ENCODE measurements around the gene BICRAL.
"Not testable (repeated sequence)": the region's sequence is repeated elsewhere in the genome, so short reads cannot be mapped to it uniquely, and the experiment has no call there.

Gene BICRAL

DNA sequence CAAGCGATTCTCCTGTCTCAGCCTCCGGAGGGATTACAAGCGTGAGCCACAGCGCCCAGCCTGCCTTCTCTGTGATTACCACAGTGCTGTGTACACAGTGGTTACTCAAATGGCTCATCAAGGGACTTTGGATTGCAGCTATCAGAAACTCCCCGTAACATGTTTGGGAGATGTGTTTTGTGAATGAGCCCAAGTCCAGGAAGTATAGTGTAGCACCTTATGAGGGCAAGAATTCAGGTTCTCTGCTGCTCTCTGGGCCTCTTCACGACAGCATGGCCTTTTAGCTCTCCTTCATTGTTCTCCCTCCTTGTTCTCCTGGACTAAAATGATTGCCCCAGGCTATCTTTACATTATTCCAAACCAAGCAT, 63.5 kb downstream of the BICRAL start:
- DNase-seq (ENCODE audit: low spot score), result no peak

DNA sequence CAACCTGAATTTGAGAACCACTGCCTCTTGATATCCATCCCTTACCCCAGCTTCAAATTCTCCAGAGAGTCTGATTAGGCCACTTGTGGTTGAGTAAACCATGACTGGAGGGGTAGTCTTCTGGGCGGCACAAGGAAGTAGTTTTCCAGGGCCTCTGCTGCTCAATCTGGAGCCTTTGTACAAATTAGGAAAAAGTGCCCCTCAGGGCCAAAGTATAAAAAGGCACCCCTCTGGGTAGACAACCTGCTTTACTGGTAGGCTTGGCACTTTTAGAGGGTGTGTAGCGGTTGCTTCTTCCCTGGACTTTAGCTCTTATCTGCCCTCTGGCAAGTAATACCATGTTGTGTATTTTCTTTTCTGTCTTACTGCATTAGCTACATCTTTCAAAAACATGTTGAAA, 64.7 kb downstream of the BICRAL start:
- no peak for DNase-seq (ENCODE audit: low spot score)

DNA sequence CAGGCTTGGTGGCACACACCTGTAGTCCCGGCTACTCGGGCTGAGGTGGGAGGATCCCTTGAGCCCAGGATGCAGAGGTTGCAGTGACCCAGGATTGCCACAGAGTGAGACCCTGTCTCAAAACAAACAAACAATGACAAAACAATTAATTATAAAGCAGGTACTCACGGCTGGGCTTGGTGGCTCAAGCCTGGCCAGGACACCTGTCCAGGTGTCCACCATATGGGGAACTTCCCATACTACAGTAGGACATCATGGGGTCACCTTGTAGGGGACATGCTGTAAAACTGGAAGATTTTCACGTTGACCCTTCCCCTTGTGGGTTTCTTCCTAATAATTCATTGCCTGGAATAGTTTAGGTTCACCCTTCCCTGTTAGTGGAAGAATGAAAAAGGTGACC, 66.8 kb downstream of the BICRAL start:
- DNase-seq (ENCODE audit: low spot score), result no peak

DNA sequence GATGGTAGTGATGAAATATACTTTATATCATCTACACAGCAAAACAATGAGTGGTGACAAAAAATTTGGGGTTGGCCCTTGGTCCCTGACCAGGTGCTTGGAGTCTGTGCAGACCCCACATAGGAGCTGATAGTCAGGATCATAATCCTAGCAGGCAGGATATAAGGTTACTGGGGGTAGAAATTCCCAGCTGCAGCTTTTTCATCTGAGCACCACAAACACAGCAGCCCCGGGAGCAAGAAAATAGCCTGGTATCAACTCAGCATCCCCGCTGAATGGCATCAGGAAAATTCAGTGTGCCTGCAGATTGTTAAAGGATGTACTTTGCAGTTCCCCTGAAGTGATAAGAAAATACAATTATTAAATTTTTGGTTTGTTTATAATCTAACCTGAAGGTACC, 69.7 kb downstream of the BICRAL start:
- DNase-seq (ENCODE audit: low spot score), result no peak

DNA sequence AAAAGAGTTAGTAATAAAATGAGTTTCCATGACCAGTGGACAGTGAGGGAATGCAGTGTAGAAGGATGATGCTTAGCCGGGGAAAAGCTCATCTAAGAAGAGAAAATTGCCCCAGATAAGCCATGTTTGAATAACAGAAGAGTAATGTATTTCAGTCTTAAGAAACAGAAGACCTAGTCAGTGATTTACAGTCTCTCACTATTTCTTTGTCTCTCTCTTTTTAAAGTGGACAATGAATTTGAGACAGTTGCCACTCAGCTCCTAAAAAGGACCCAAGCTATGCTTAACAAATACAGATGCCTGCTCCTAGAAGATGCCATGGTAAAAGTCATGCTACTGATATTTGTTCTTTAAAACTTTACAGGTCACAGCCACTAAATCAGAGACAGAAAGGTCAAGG, 78.2 kb downstream of the BICRAL start:
- no peak for DNase-seq (ENCODE audit: low spot score)

DNA sequence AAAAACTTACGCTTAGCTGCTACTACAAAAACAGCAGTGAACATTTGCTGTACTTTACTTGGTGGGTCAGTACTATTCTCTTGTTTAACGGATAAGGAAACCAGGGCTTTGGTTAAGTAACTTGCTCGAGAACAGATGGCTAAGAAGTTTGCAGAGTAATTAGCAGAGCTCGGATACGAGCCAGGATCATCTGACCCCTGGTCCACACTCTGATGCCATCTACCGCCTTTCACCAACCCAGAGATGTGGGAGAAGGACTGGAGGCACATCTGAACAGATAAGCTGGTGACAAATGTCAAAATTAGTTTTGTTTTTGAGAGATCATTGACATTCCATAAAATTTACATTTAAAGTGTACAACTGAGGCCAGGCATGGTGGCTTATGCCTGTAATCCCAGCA, 78.6 kb downstream of the BICRAL start:
- DNase-seq (ENCODE audit: low spot score), result no peak

DNA sequence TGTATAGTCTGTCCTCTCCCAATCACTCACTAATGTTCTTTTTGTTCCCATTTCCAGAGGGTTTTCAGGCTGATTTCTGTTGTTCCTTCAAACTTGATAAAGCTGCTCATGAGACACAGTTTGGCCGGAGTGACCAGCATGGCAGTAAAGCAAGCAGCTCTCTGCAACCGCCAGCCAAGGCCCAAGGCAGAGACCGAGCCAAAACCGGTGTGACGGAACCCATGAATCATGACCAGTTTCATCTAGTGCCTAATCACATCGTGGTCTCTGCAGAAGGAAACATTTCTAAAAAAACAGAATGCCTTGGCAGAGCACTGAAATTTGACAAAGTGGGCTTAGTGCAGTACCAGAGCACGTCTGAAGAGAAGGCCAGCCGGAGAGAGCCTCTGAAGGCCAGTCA, 82.8 kb downstream of the BICRAL start:
- no peak for DNase-seq (ENCODE audit: low spot score)

DNA sequence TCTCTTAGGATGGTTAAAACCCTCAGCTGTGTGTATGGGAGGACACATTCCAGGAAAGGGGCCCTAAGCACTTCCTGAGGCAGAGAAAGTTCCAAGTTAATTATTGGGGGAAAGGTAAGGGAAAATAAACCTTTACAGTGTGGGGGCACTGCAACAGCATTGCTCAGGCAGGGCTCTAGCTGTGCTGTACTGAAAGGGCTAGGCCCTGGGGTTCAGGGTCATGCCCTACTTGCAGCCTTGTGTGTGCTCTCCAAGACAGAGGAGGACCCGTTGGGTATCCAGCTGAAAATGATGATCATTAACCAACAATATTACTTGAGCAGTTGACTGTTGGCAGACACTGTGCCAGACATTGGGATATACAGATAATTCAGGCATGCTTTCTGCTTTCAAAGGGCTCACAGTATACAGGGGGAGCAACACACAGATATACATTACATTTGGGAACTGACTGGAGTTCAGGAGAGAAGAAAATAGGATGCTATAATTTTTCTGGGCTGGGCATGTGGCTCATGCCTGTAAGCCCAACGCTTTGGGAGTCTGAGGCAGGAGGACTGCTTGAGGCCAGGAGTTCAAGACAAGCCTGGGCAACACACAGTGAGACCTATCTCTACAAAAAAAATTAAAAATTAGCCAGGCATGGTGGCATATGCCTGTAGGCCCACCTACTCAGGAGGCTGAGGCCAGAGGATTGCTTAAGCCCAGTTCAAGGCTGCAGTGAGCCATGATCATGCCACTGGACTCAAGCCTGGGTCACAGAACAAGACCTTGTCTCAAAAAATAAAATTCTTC, 88.5 kb downstream of the BICRAL start:
- no peak for DNase-seq (ENCODE audit: low spot score)

DNA sequence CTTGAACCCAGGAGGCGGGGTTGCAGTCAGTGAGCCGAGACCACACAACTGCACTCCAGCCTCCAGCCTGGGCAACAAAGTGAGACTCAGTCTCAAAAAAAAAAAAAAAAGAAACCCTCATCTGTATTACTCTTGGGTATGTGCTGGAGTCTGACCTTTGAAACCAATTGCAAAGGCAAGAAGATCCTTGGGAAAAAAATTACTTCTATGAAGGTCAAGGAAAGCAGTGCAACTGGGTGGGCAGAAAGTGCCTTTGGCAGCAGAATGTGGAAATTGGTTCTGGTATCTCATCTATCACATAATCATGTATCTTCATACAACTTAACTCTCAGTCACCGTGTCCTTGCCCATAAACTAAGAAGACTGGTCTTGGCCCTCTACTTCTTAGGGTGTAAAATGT, 89.9 kb downstream of the BICRAL start:
- DNase-seq (ENCODE audit: low spot score), result no peak

DNA sequence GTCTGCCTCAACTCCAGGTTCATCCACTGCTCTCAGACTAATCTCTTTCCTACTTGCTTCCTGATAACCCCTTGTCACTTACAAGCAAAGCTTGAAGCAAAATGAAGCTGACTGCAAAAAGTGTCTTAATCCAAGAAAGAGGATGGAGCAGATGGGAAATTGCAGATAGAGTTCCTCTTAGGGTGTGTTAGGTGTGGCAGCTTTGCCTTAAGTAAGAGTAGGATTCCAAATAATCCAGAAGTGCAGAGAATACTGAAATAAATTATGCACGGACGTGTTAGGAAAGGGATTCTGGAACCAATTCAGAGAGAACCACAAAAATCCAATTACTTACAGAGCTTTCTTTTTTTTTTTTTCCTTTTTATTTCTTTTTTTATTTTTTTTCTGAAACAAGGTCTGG, 91.5 kb downstream of the BICRAL start:
- DNase-seq (ENCODE audit: low spot score), result no peak

DNA sequence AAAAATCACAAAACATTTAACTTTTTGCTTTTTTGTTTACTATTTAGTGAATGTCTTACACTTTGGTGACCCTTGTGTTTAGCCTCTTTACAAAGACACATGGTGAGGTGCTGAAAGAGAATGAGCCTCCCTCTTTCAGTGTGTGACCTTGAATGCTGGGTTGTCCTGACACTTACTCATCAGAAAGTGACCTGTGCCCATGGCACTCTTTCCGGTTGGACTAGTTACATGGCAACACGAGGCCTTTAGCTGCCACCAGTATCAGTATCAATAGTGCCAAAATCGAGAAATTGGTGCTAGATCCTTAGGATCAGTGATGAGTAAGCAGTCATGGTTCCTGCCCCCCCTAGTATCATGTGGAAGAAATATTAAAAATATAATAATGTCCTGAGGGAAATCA, 95.8 kb downstream of the BICRAL start:
- no peak for DNase-seq (ENCODE audit: low spot score)

DNA sequence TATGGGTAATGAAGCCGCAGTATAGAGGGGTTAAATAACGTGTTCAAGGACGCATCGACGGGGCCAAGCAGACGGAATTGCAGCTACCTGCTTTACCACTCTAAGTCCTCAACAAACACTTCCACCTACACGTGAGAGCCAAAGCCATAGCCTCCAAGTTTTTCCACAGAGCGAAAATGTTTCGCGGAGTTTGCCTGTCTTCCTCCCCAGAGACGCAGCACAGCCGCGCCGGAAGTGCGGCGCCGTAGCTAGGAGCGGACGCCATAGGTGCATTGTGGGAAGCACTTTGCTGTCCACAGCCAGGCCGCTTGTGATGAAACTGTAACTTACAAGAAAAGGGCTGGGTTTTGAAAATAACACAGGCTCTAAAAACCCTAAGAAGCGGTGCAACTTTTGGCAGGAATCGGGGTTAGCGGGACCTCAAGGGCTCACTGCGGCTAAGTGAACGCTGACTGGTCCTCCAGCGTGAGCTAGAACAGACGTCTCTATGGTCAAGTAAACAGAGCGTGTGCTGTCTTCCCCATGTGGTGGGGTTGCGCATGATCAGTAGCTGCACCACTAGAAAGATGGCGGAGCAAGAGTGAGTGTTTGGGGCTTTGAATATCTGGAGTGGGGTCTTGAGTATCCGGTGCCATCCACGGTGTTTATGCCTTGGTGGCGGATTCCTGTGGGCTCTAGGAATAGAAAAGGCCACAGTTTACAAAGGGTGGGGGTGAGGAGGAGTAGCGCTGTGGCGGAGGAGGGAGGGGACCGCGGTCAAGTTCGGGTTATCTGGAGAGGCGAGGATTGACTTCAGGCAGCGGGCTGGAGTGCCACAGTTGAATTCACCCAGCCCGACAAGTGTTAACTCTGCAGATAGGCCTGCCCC, 97.8 kb downstream of the BICRAL start, which contains the start of gene RPL7L1:
Gene RPL7L1, plus strand, starts transcription at position 245 of the 868 bp plus-strand sequence. Its CDS starts 295 bp downstream, at position 540.
- DNase-seq (ENCODE audit: low spot score), result peak; percentile 95

DNA sequence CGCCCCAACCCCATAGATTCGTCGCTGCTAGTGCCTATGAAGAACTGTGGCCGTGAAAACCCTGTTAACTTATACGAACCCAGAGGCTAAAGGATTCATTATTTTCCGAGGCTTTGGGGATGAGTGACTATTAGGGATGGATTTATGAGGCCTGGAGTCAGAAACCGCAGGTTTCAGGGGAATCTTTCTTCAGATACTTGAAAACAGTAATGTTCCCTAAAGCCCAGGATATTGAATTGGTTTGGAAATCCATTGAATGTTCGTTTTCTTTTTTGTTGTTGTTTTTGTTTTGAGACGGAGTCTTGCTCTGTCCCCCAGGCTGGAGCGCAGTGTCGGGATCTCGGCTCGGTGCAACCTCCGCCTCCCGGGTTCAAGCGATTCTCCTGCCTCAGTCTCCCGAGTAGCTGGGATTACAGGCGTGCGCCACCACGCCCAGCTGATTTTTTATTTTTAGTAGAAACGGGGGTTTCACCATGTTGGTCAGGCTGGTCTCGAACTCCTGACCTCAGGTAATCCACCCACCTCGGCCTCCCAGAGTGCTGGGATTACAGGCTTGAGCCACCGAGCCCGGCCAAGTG, 98.5 kb downstream of the BICRAL start:
- DNase-seq (ENCODE audit: low spot score), result not testable (repeated sequence)

DNA sequence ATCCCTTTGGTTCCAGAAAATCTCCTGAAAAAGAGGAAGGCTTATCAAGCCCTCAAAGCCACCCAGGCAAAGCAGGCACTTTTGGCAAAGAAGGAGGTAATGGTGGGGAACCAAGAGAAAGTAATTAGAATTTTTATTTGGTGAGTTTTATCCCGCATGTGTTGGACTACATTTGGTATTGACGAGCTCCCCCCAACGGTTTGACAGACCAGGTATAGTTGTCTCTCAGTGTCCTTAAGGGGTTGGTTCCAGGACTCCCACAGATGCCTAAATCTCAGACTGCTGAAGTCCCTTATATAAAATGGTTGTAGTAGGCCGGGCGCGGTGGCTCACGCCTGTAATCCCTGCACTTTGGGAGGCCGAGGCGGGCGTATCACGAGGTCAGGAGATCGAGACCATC, 99.0 kb downstream of the BICRAL start:
- DNase-seq (ENCODE audit: low spot score), result not testable (repeated sequence)

DNA sequence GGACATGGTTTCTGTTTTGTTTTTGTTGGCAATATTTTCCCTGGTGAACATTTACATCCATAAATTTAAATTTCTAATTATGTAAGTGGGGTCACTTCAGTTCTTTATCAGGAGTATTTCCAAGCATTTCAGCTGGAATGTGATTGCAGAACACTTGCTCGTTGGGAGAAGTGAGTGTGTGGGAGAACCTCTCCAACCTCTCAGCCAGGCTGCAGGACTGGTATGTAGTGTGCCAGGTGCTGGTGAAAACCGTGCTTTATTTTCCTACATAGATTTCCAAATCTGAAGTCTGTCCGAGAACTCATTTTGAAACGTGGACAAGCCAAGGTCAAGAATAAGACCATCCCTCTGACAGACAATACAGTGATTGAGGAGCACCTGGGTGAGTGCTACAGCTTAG, 103.8 kb downstream of the BICRAL start:
- no peak for DNase-seq (ENCODE audit: low spot score)

DNA sequence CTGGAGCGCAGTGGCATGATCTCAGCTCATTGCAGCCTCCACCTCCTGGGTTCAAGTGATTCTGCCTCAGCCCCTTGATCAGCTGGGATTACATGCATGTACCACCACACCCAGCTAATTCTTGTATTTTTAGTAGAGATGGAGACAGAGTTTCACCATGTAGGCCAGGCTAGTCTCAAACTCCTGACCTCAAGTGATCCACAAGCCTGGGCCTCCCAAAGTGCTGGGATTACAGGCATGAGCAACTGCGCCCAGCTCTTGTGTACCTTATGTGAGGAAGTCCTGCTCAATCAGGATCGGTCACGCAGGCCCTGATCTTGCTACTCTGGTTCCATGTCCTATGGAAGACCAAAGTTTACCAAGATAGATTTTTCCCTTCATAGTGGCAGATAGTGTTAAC, 106.3 kb downstream of the BICRAL start:
- DNase-seq (ENCODE audit: low spot score), result not testable (repeated sequence)

DNA sequence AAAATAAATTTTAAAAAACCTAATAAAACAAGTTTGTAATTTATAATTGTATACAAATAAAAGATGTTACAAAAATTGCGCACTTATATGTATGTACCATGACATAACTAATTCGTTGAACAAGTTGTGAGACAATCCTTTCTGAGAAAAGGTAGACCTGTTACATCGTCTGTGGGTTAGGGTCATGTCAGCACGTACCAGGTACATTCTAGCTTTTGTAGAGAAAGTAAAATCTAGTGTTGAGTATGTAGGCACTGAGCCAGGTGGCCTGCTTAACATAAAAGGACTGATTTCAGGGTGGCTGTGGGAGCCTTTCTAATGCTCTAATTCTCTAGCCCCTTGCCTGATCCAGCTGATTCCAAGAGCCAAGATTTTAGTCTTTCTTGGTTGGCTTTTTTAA, 108.0 kb downstream of the BICRAL start:
- DNase-seq (ENCODE audit: low spot score), result no peak

DNA sequence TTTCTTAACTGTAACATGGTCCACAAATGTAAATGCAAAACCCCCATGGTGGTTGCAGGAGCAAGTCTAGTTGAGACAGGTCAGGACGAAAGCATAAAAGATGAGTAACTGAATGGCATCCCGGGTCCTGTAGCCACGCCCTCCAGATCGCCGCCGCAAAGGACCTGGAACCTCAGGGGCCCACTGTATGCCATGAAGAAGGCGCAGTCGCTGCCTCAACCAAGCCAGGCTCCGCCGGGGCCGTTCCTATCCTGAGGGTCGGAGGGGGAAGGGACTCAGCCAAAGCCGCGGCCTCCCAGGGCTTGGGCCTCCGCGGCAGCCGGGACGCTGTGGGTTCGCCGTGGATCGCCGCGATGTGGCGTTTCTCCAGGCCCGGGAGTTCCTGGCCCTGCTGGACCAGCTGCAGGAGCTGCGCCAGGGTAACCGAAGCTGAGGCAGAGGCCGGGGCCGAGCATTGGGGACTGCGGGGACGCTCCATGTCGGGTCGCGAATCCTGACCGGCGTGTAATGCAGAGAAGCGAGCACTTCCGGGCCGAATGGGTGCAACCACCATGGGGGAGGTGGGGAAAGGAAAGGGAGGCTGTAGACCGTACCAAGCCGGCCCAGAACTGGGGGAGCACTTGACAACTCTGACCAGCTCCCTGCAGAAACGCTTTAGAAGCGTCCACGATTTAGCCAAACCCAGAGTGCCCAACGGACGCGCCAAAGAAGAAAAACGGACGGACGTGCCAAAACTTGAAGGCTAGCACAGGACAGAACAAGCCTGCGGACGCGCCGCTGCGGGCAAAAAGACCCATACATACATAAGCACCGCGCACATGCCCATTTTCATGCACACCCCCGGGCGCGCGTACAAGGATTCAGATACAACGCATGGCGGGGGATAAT, 108.7 kb downstream of the BICRAL start:
- peak; percentile 94 for DNase-seq (ENCODE audit: low spot score)

DNA sequence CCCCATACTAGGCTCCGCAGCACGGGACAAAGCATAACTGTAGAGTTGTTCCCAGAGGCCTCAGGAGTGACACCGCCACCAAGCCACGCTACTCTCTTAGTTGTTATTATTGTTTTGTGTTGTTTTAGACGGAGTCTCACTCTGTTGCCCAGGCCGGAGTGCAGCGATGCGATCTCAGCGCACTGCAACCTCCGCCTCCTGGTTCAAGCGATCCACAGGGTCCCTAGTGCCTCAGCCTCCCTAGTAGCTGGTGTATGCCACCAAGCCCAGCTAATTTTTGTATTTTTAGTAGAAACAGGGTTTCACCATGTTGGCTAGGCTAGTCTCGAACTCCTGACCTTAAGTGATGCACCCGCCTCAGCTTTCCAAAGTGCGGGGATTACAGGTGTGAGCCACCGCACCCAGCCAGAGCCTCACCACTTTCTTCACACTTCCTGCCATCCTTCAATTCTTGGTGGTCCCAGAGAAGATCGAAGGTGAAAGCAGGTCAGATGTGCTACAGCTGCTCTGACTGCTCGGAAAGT, 109.4 kb downstream of the BICRAL start:
- DNase-seq (ENCODE audit: low spot score), result no peak

DNA sequence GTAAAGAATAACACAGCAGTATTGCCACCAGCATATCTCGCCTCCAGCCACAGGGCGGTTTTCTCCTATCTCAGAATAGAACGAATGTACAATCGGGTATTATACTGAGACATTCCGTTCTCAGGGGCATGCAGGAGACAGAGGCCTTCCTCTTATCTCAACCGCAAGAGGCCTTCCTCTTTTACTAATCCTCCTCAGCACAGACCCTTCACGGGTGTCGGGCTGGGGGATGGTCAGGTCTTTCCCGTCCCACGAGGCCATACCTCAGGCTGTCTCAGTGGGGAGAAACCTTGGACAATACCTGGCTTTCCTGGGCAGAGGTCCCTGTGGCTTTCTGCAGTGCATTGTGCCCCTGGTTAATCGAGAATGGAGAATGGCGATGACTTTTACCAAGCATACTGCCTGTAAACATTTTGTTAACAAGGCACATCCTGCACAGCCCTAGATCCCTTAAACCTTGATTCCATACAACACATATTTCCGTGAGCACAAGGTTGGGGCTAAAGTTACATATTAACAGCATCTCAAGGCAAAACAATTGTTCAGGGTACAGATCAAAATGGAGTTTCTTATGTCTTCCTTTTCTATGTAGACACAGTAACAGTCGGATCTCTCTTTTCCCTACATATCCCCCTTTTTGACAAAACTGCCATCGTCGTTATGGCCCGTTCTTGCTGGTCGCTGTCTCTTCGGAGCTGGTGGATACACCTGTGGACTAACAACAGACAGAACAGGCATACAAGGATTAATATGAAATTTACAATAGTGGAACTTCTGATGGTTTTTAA, 112.4 kb downstream of the BICRAL start:
- DNase-seq (ENCODE audit: low spot score), result not testable (repeated sequence)
